GM23338 (cell line): Measurements from ENCODE around the gene CH25H. TPM values are rescaled to one million over a fixed set of nuclear protein-coding genes. Genes with fewer than 3 reads are reported as not detected.

ENCODE experiments used
- ATAC-seq: fragments of 200-7000 bp; cut with Tn5 transposase; 3 replicates; pipeline ENCODE4 v1.9.1; 2020
- DNase-seq: peaks from one replicate; pipeline ENCODE4 v3.0.0-alpha.2; 2015; ENCODE audit warnings: low spot score
- H2AFZ ChIP-seq: fragments of 200-600 bp; sonication (generic); 2 replicates; pipeline ENCODE4 v1.8.0; 2016; ENCODE audit warnings: antibody characterized with exemption, mild to moderate bottlenecking, moderate library complexity
- H3F3A ChIP-seq: fragments of 200-600 bp; sonication (generic); replicated peaks from 2 replicates; pipeline ENCODE4 v1.8.0; 2017; ENCODE audit warnings: antibody characterized with exemption, mixed run types, low read depth
- H3K27ac ChIP-seq: fragments of 200-600 bp; sonication (generic); 2 replicates; pipeline ENCODE4 v1.6.1; 2016; ENCODE audit warnings: low read depth
- H3K27me3 ChIP-seq: fragments of 200-600 bp; sonication (generic); 2 replicates; pipeline ENCODE4 v1.8.0; 2016; ENCODE audit warnings: mild to moderate bottlenecking, mixed run types, moderate library complexity; ENCODE audit not compliant: insufficient read depth
- H3K36me3 ChIP-seq: fragments of 200-600 bp; sonication (generic); 2 replicates; pipeline ENCODE4 v1.8.0; 2016; ENCODE audit warnings: mild to moderate bottlenecking; ENCODE audit not compliant: insufficient read depth
- H3K4me1 ChIP-seq: fragments of 200-600 bp; sonication (generic); 2 replicates; pipeline ENCODE4 v1.8.0; 2016; ENCODE audit warnings: mild to moderate bottlenecking, moderate library complexity; ENCODE audit not compliant: insufficient read depth
- H3K4me2 ChIP-seq: fragments of 200-600 bp; sonication (generic); 2 replicates; pipeline ENCODE4 v1.7.1; 2017; ENCODE audit warnings: mixed run types
- H3K4me3 ChIP-seq: fragments of 200-600 bp; sonication (generic); 2 replicates; pipeline ENCODE4 v1.6.1; 2016; ENCODE audit warnings: mixed run types
- H3K79me2 ChIP-seq: fragments of 200-600 bp; sonication (generic); replicated peaks from 2 replicates; pipeline ENCODE4 v1.8.0; 2017; ENCODE audit warnings: mild to moderate bottlenecking; ENCODE audit not compliant: insufficient read depth
- H3K9me2 ChIP-seq: fragments of 200-600 bp; sonication (generic); 2 replicates; pipeline ENCODE4 v1.8.0; 2017; ENCODE audit not compliant: insufficient read depth
- H4K20me1 ChIP-seq: fragments of 200-600 bp; sonication (generic); replicated peaks from 2 replicates; pipeline ENCODE4 v1.8.0; 2017; ENCODE audit warnings: mild to moderate bottlenecking; ENCODE audit not compliant: insufficient read depth
- H3K27ac Mint-ChIP-seq: 2 replicates; pipeline ENCODE4 v1.8.0; 2020; ENCODE audit warnings: inconsistent platforms, mild to moderate bottlenecking, moderate library complexity, mixed read lengths
- H3K27me3 Mint-ChIP-seq: 3 replicates; pipeline ENCODE4 v1.8.0; 2022; ENCODE audit warnings: low read depth, mild to moderate bottlenecking, moderate library complexity, mixed read lengths, inconsistent platforms; ENCODE audit not compliant: insufficient read depth, poor library complexity
- H3K36me3 Mint-ChIP-seq: 3 replicates; pipeline ENCODE4 v1.8.0; 2021; ENCODE audit warnings: low read depth, mild to moderate bottlenecking, inconsistent platforms, moderate library complexity, mixed read lengths
- H3K4me1 Mint-ChIP-seq: 3 replicates; pipeline ENCODE4 v1.8.0; 2020; ENCODE audit warnings: mild to moderate bottlenecking, inconsistent platforms, mixed read lengths
- H3K4me3 Mint-ChIP-seq: 3 replicates; pipeline ENCODE4 v1.8.0; 2021; ENCODE audit warnings: moderate library complexity, mild to moderate bottlenecking, inconsistent platforms, mixed read lengths
- H3K9me3 Mint-ChIP-seq: 3 replicates; pipeline ENCODE4 v1.8.0; 2020; ENCODE audit warnings: moderate library complexity, mild to moderate bottlenecking, inconsistent platforms, mixed read lengths
- CREB1 ChIP-seq: fragments of 250-450 bp; sonication (Bioruptor Pico); IDR thresholded peaks from 2 replicates; pipeline ENCODE4 v1.5.0; 2020; ENCODE audit warnings: low read depth, mild to moderate bottlenecking, moderate library complexity
- EZH2 ChIP-seq: fragments of 200-600 bp; sonication (generic); IDR thresholded peaks from one replicate; pipeline ENCODE4 v1.8.0; 2017; ENCODE audit warnings: antibody characterized with exemption, mild to moderate bottlenecking, low read depth; ENCODE audit not compliant: unreplicated experiment
- EZH2phosphoT487 ChIP-seq: fragments of 200-600 bp; sonication (generic); IDR thresholded peaks from one replicate; pipeline ENCODE4 v1.8.1; 2018; ENCODE audit warnings: antibody characterized with exemption; ENCODE audit not compliant: unreplicated experiment
- JUNB ChIP-seq: IDR thresholded peaks from one replicate; pipeline ENCODE4 v1.6.1; 2016; ENCODE audit warnings: antibody characterized with exemption; ENCODE audit not compliant: unreplicated experiment
- NANOG ChIP-seq: IDR thresholded peaks from 2 replicates; pipeline ENCODE4 v1.6.1; 2016; ENCODE audit warnings: antibody characterized with exemption, borderline replicate concordance
- POLR2AphosphoS5 ChIP-seq: IDR thresholded peaks from 2 replicates; pipeline ENCODE4 v1.6.1; 2016; ENCODE audit warnings: antibody characterized with exemption, low read depth
- REST ChIP-seq: IDR thresholded peaks from one replicate; pipeline ENCODE4 v1.6.1; 2018; ENCODE audit warnings: antibody characterized with exemption; ENCODE audit not compliant: unreplicated experiment
- STAT1 ChIP-seq: IDR thresholded peaks from one replicate; pipeline ENCODE4 v1.6.1; 2016; ENCODE audit warnings: antibody characterized with exemption; ENCODE audit not compliant: unreplicated experiment
- ZNF114 ChIP-seq: fragments of 250-450 bp; sonication (Bioruptor Pico); IDR thresholded peaks from 2 replicates; pipeline ENCODE4 v1.5.0; 2020; ENCODE audit warnings: mild to moderate bottlenecking, moderate library complexity
- ZNF331 ChIP-seq: fragments of 250-450 bp; sonication (Bioruptor Pico); IDR thresholded peaks from 2 replicates; pipeline ENCODE4 v1.5.0; 2020; ENCODE audit warnings: low read depth, mild to moderate bottlenecking, moderate library complexity
- polyA plus RNA-seq: library from polyadenylated mRNA; unstranded; fragments of >200 nt; fragmentation: Nextera tagmentation; extraction: Ambion mirVana; gene quantifications from 2 replicates; pipeline ENCODE4 v1.2.1, GENCODE V29; 2016
- total RNA-seq: library from RNA; depleted of rRNA; stranded (reverse); fragments of >200 nt; shearing (Covaris generic); gene quantifications from 2 replicates; pipeline ENCODE4 v1.2.3, GENCODE V29; 2014
- TF ChIP-seq, protein P1 (sequence below): IDR thresholded peaks from 2 replicates; pipeline ENCODE4 v1.6.1; 2016; ENCODE audit warnings: antibody characterized with exemption
- TF ChIP-seq, protein P2 (sequence below): fragments of 250-450 bp; sonication (Bioruptor Pico); IDR thresholded peaks from 2 replicates; pipeline ENCODE4 v1.5.0; 2020; ENCODE audit warnings: mild to moderate bottlenecking, moderate library complexity
- TF ChIP-seq, protein P3 (sequence below), 2 experiments: fragments of 200-600 bp in 1 of 2; sonication (generic) in 1 of 2; conservative IDR thresholded peaks; 2 replicates each; pipeline versions ENCODE4 v1.5.1 to v1.6.1; 2016 to 2017; ENCODE audit warnings: antibody characterized with exemption in 2 of 2, low read depth in 2 of 2, mild to moderate bottlenecking in 2 of 2, moderate library complexity in 1 of 2

The CH25H gene
- total and polyA plus RNA-seq, 2 experiments from 2014 or later, result 1.3 to 1.7 TPM

DNA sequence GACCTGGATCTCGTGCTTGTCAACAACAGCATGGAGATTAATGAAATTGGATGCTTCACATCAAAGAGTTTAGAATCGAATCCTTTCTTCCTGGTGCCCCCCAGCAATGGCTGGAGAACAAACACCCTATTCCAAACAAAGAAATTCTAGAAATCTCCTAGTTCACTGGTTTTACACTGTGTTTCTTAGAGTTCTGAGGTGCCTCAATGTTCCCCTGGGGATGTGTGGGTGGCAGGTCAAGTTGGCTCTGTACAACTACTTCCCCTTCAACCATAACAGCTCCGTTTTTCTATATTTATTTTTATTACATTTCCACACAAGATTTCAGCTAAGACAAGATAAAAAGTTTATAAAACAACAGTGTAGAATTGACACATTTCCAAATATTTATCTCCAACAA lies 22.5 kb downstream of the CH25H start:
- Histone ChIP-seq H3K4me2 (no peak overlapping the region), H3K9me2 (peaks cover 6% of the 10 kb centered on the region; the same call in 1 of the 2 replicates), H3K79me2 (no peaks in the 10 kb centered on the region), H3K36me3 (no peaks in the 10 kb centered on the region), H3K27me3 (no peaks in the 10 kb centered on the region), H3F3A (no peaks in the 10 kb centered on the region), H2AFZ (no peak overlapping the region), H3K27ac (no peak overlapping the region), H3K4me1 (no peaks in the 10 kb centered on the region), H3K4me3 (no peak overlapping the region), H4K20me1 (no peaks in the 10 kb centered on the region)
- no peak for ATAC-seq
- Mint-ChIP-seq H3K9me3 (no peaks in the 10 kb centered on the region), H3K27ac (no peak overlapping the region), H3K4me1 (peaks cover 2% of the 10 kb centered on the region; the same call in 1 of the 3 replicates), H3K4me3 (no peak overlapping the region), H3K36me3 (no peaks in the 10 kb centered on the region), H3K27me3 (peaks cover 2% of the 10 kb centered on the region)
- TF ChIP-seq, protein P1, sequence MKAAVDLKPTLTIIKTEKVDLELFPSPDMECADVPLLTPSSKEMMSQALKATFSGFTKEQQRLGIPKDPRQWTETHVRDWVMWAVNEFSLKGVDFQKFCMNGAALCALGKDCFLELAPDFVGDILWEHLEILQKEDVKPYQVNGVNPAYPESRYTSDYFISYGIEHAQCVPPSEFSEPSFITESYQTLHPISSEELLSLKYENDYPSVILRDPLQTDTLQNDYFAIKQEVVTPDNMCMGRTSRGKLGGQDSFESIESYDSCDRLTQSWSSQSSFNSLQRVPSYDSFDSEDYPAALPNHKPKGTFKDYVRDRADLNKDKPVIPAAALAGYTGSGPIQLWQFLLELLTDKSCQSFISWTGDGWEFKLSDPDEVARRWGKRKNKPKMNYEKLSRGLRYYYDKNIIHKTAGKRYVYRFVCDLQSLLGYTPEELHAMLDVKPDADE, result no peak
- TF ChIP-seq REST, result no peak
- no peak for TF ChIP-seq STAT1
- no peak for TF ChIP-seq POLR2AphosphoS5
- TF ChIP-seq, protein P2, sequence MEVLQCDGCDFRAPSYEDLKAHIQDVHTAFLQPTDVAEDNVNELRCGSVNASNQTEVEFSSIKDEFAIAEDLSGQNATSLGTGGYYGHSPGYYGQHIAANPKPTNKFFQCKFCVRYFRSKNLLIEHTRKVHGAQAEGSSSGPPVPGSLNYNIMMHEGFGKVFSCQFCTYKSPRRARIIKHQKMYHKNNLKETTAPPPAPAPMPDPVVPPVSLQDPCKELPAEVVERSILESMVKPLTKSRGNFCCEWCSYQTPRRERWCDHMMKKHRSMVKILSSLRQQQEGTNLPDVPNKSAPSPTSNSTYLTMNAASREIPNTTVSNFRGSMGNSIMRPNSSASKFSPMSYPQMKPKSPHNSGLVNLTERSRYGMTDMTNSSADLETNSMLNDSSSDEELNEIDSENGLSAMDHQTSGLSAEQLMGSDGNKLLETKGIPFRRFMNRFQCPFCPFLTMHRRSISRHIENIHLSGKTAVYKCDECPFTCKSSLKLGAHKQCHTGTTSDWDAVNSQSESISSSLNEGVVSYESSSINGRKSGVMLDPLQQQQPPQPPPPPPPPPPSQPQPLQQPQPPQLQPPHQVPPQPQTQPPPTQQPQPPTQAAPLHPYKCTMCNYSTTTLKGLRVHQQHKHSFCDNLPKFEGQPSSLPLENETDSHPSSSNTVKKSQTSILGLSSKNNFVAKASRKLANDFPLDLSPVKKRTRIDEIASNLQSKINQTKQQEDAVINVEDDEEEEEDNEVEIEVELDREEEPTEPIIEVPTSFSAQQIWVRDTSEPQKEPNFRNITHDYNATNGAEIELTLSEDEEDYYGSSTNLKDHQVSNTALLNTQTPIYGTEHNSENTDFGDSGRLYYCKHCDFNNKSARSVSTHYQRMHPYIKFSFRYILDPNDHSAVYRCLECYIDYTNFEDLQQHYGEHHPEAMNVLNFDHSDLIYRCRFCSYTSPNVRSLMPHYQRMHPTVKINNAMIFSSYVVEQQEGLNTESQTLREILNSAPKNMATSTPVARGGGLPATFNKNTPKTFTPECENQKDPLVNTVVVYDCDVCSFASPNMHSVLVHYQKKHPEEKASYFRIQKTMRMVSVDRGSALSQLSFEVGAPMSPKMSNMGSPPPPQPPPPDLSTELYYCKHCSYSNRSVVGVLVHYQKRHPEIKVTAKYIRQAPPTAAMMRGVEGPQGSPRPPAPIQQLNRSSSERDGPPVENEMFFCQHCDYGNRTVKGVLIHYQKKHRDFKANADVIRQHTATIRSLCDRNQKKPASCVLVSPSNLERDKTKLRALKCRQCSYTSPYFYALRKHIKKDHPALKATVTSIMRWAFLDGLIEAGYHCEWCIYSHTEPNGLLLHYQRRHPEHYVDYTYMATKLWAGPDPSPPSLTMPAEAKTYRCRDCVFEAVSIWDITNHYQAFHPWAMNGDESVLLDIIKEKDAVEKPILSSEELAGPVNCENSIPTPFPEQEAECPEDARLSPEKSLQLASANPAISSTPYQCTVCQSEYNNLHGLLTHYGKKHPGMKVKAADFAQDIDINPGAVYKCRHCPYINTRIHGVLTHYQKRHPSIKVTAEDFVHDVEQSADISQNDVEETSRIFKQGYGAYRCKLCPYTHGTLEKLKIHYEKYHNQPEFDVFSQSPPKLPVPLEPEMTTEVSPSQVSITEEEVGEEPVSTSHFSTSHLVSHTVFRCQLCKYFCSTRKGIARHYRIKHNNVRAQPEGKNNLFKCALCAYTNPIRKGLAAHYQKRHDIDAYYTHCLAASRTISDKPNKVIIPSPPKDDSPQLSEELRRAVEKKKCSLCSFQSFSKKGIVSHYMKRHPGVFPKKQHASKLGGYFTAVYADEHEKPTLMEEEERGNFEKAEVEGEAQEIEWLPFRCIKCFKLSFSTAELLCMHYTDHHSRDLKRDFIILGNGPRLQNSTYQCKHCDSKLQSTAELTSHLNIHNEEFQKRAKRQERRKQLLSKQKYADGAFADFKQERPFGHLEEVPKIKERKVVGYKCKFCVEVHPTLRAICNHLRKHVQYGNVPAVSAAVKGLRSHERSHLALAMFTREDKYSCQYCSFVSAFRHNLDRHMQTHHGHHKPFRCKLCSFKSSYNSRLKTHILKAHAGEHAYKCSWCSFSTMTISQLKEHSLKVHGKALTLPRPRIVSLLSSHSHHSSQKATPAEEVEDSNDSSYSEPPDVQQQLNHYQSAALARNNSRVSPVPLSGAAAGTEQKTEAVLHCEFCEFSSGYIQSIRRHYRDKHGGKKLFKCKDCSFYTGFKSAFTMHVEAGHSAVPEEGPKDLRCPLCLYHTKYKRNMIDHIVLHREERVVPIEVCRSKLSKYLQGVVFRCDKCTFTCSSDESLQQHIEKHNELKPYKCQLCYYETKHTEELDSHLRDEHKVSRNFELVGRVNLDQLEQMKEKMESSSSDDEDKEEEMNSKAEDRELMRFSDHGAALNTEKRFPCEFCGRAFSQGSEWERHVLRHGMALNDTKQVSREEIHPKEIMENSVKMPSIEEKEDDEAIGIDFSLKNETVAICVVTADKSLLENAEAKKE (CRISPR knock-in tag), result no peak
- TF ChIP-seq EZH2, result no peak
- TF ChIP-seq ZNF331 (CRISPR knock-in tag), result no peak
- TF ChIP-seq JUNB, result no peak
- TF ChIP-seq ZNF114 (CRISPR knock-in tag), result no peak
- no peak for TF ChIP-seq EZH2phosphoT487
- TF ChIP-seq, protein P3, sequence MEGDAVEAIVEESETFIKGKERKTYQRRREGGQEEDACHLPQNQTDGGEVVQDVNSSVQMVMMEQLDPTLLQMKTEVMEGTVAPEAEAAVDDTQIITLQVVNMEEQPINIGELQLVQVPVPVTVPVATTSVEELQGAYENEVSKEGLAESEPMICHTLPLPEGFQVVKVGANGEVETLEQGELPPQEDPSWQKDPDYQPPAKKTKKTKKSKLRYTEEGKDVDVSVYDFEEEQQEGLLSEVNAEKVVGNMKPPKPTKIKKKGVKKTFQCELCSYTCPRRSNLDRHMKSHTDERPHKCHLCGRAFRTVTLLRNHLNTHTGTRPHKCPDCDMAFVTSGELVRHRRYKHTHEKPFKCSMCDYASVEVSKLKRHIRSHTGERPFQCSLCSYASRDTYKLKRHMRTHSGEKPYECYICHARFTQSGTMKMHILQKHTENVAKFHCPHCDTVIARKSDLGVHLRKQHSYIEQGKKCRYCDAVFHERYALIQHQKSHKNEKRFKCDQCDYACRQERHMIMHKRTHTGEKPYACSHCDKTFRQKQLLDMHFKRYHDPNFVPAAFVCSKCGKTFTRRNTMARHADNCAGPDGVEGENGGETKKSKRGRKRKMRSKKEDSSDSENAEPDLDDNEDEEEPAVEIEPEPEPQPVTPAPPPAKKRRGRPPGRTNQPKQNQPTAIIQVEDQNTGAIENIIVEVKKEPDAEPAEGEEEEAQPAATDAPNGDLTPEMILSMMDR (conservative IDR thresholded peaks at IDR 0.05; ENCODE audit: low read depth in 2 of 2), result no peak
- TF ChIP-seq CREB1, result no peak
- TF ChIP-seq NANOG, result no peak
- DNase-seq, result no peak
